ENCODE measurements around the gene UBE2K. TPM values are rescaled to one million over a fixed set of nuclear protein-coding genes. Genes with fewer than 3 reads are reported as not detected.

Gene UBE2K
- total and polyA plus RNA-seq, 2 of the 13 experiments (the other 11 are each of a cell fraction or from before 2014, with no cell fraction given): 36.2 to 81.0 TPM

DNA sequence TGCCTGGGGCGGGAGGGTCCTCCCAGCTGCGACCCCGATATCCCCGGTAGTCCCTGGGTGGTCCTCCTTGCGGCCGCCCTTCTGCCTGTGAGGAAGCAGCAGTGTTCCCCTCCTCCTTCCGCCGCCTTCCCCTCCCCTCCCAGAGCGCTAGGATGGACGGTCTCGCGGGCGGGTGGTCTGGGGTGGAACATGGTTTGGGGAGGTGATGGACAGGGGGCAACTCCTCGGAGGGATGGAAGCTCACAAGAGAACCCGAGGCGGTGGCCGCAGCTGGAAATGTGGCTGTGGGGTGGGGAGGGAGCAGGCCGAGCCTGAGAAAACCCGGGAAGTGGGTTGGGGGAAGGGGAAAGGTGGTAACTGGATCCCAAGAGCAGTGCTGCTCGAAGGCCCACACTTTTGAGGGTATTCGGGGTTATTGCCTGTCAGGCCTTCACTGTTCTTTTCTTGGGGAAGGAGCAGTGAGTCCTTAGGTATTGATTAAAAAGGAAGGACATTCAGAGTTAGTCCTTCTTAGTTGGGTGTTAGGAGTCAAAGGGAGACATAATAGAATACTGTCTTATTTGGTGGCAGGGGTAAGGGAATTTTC is 581 bp downstream of the UBE2K start (continued):
- TF ChIP-seq ZBTB40 (IDR thresholded peaks at IDR 0.05) (no peak), ZBTB40 (CRISPR knock-in tag; IDR thresholded peaks at IDR 0.05) (no peak), CSRNP1 (CRISPR knock-in tag; IDR thresholded peaks at IDR 0.05) (0 out of 2 replicates have a peak, but pooled peaks have one; percentile 10), CHCHD3 (CRISPR knock-in tag; IDR thresholded peaks at IDR 0.05) (0 out of 2 replicates have a peak, but pooled peaks have one; percentile 14), ARID2 (CRISPR knock-in tag; IDR thresholded peaks at IDR 0.05; ENCODE audit: borderline replicate concordance) (no peak), KAT8 (CRISPR knock-in tag; IDR thresholded peaks at IDR 0.05) (no peak), ISL2 (CRISPR knock-in tag; IDR thresholded peaks at IDR 0.05) (no peak), MED8 (CRISPR knock-in tag; IDR thresholded peaks at IDR 0.05; ENCODE audit: insufficient replicate concordance) (no peak)
- TF ChIP-seq, protein P1, sequence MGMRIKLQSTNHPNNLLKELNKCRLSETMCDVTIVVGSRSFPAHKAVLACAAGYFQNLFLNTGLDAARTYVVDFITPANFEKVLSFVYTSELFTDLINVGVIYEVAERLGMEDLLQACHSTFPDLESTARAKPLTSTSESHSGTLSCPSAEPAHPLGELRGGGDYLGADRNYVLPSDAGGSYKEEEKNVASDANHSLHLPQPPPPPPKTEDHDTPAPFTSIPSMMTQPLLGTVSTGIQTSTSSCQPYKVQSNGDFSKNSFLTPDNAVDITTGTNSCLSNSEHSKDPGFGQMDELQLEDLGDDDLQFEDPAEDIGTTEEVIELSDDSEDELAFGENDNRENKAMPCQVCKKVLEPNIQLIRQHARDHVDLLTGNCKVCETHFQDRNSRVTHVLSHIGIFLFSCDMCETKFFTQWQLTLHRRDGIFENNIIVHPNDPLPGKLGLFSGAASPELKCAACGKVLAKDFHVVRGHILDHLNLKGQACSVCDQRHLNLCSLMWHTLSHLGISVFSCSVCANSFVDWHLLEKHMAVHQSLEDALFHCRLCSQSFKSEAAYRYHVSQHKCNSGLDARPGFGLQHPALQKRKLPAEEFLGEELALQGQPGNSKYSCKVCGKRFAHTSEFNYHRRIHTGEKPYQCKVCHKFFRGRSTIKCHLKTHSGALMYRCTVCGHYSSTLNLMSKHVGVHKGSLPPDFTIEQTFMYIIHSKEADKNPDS (CRISPR knock-in tag; IDR thresholded peaks at IDR 0.05): peak; percentile 61; the same call in 1 of the 2 replicates
- TF ChIP-seq, protein P2, sequence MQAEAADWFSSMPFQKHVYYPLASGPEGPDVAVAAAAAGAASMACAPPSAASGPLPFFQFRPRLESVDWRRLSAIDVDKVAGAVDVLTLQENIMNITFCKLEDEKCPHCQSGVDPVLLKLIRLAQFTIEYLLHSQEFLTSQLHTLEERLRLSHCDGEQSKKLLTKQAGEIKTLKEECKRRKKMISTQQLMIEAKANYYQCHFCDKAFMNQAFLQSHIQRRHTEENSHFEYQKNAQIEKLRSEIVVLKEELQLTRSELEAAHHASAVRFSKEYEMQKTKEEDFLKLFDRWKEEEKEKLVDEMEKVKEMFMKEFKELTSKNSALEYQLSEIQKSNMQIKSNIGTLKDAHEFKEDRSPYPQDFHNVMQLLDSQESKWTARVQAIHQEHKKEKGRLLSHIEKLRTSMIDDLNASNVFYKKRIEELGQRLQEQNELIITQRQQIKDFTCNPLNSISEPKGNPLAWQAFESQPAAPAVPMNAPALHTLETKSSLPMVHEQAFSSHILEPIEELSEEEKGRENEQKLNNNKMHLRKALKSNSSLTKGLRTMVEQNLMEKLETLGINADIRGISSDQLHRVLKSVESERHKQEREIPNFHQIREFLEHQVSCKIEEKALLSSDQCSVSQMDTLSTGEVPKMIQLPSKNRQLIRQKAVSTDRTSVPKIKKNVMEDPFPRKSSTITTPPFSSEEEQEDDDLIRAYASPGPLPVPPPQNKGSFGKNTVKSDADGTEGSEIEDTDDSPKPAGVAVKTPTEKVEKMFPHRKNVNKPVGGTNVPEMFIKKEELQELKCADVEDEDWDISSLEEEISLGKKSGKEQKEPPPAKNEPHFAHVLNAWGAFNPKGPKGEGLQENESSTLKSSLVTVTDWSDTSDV (CRISPR knock-in tag; IDR thresholded peaks at IDR 0.05): peak; percentile 80; the same call in 1 of the 2 replicates

All from HepG2 (cell line).